SK-N-DZ (cell line): ENCODE measurements around the gene CTSL.
"Not testable (repeated sequence)": the region's sequence is repeated elsewhere in the genome, so short reads cannot be mapped to it uniquely, and the experiment has no call there.

ENCODE experiments used
- DNase-seq: peaks from one replicate; pipeline ENCODE4 v3.0.0-alpha.2; 2015; ENCODE audit warnings: low spot score

The CTSL gene

DNA sequence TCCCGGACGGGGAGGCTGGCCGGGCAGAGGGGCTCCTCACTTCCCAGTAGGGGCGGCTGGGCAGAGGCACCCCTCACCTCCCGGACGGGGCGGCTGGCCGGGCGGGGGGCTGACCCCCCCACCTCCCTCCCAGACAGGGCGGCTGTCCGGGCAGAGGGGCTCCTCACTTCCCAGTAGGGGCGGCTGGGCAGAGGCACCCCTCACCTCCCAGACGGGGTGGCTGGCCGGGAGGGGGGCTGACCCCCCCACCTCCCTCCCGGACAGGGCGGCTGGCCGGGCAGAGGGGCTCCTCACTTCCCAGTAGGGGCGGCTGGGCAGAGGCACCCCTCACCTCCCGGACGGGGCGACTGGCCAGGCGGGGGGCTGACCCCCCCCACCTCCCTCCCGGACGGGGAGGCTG, 32.4 kb downstream of the CTSL start:
- DNase-seq, result not testable (repeated sequence)

DNA sequence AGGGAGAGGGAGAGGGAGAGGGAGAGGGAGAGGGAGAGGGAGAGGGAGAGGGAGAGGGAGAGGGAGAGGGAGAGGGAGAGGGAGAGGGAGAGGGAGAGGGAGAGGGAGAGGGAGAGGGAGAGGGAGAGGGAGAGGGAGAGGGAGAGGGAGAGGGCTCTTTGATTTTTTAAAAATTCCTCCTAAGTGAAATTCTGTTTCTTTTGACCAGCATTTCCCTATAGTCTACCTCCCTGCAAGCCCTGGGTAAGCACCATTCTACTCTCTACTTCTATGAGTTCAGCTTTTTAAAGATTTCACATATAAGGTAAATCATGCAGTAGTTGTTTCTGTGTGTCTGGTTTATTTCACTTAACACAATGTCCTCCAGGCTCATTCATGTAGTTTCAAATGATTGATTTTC, 34.1 kb downstream of the CTSL start:
- not testable (repeated sequence) for DNase-seq

DNA sequence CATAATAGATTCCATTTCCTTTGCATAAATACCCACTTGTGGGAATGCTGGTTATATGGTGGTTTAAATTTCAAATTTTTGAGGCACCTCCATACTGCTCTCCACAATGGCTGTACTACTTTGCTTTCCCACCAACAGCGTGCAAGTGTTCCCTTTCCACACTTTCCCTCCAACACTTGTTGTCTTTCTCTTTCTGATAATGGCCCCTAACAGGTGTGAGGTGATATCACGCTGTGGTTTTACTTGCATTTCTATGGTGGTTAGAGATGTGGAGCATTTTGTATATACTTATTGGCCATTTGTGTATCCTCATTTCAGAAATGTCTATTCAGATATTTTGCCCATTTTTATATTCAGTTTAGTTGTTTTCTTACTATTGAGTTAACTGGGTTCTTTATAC, 34.6 kb downstream of the CTSL start:
- DNase-seq, result no peak

GRCh38 chr9:87763286-87763685, 37.4 kb downstream of the CTSL start:
- no peak for DNase-seq

DNA sequence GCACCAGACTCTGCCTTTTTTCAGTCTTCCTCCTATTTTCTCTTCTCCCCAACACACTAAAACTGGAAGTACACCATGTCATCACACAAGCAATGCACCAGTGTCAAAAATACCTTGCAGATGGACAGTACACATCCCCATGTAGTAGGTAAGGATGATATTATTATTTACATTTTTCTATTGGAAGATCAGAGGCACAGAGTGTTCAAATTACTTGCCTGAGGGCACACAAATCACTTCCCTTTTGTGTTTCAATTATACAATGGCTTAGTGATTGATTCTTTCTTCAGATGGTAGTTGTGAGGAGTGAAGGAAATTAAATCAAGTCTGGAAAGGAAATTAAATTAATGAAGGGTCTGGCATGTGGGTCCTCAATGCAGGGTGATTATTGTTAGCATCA, 39.6 kb downstream of the CTSL start:
- no peak for DNase-seq

- DNase-seq, result no peak
Measured at GRCh38 chr9:87766697-87767096, 40.8 kb downstream of the CTSL start.

DNA sequence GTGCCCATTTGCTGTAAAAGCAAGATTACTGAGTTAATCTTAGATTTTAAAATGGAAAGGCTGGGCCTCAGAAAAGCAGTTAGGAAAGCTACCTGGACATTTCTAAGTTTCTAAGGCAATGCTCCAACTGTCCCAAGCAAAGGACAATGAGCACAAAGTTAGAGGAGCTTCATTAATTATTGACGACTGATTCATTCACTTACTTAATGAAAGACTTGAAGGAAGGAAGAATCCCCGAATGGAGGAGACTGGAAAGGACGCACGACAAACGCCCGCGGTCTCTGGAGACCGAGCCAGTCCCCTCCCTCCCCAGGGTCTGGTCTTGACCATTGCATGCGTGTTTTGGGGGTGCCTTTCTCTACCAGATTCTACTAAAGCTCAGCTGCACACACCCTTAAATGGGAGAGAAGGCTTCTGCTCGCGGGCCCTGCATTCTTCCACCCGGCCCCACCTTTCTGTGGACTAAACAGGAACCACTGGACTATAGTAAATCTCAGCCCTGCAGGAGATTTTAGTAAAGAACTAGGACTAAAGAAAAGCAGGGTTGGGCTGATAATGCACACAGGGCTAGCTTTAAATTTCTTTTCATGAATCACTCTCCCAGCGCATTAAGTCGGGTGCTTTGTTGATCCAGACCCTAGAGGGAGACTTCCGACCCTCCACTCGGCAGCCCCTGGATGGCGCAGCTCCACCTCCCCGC, 44.8 kb downstream of the CTSL start:
- DNase-seq, result no peak

DNA sequence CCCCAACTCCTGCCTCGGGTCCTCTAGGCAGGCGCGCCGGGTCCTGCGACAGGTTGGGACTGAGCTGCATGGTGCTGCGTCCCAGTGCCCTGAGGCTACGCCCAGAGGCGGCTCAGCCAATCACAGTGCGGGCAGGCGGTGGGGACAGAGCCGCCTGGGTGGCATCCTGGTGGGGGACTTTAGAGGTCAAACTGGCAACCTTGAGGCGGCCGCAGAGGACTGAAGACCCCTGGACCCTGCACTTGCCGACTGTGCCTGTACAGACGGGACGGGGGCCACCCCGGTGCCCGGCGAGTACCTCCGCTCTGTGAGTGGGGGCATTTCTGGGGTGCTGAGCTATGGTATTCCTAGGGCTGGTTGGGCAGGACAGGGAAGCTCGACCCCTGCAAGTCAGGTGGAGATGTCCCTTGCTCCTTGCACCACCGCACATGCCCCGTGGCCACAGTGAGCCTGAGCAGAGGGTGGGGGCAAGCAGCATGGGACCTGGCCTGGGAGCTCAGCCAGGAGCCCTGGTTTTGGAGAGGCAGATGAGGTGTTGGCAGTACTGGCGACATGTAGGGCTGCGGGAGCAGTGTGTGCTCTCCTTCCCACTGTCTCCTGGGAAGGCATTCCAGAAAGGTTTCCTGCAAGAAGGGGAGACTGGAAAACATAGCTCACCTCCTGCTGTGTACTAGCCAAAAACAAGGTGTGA, 45.5 kb downstream of the CTSL start:
- no peak for DNase-seq

DNA sequence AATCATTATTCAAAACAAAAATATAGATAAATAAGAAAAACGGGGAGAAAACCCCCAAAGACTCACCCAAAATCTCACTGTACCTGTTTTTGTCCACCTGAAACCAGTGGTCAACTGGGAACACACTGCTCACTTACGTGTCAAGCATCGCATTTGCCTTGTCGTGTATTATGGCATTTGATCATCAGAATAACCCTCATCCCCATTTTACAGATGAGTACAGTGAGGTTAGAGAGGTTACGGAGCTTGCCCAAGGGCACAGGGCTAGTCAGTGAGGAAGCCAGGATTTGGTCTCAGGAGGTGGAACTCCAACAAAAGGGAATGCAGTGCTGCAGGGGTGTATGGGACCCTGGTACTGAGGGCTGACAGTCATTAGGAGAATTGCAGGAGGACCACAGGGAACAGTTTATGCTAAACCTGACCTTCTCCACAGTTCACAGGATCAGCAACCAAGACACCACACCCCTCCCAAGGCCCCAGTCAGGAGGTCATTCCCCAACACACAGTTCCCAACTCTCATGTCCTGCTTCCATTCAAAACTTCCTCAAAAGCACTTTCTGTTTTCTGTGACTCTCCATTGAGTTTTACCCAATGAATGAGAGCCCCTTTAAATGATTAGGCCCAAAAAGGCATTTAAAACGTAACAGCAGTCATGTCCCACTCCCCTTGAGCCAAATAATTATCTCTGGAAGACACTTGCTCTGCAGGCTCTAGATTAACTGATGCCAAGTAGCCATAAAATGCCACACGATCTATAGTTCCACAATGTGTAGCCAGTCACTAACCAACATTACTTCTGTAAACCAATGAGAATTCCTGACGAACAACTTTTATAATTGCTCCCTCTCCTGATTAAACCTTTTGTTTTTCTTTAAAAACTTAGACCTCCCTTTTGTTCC, 50.8 kb downstream of the CTSL start:
- no peak for DNase-seq

DNA sequence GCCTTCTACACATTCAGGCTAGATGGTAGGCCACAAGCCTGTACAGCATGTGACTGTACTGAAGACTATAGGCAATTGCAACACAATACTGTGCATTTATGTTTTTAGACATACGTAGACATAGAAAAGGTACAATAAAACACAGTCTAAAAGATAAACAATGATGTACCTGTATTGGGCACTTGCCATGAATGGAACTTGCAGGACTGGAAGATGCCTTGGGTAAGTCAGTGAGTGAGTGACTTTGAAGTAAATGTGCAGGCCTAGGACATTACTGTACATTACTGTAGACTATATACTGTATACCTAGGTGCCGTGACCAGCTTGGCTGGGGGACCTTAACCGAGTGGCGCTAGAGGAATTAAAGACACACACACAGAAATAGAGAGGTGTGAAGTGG, 53.1 kb downstream of the CTSL start:
- DNase-seq, result no peak
